Prostate gland (tissue), 2 donors: ENCODE results near the gene CACNA2D1. TPM values are rescaled to one million over a fixed set of nuclear protein-coding genes. Genes with fewer than 3 reads are reported as not detected.

Source experiments
- DNase-seq: peaks from one replicate; pipeline ENCODE4 v3.0.0-alpha.2; 2019; ENCODE audit warnings: low spot score
- H3K27ac ChIP-seq, 2 donors: fragments of 200-600 bp; sonication (generic); 2 replicates each; pipeline ENCODE4 v1.5.1; 2017 to 2019
- H3K27me3 ChIP-seq: fragments of 200-600 bp; sonication (generic); replicated peaks from 2 replicates; pipeline ENCODE4 v1.5.1; 2019; ENCODE audit not compliant: insufficient read depth
- H3K36me3 ChIP-seq, 2 donors: fragments of 200-600 bp; sonication (generic); 1 replicate in 1 of 2; 2 replicates in 1 of 2; pipeline versions ENCODE4 v1.5.1 to v1.8.1; 2017 to 2019
- H3K4me1 ChIP-seq: fragments of 200-600 bp; sonication (generic); replicated peaks from 2 replicates; pipeline ENCODE4 v1.5.1; 2019
- H3K4me3 ChIP-seq, 2 donors: fragments of 200-600 bp; sonication (generic); 2 replicates each; pipeline ENCODE4 v1.5.1; 2017 to 2019
- H3K9me3 ChIP-seq: fragments of 200-600 bp; sonication (generic); 2 replicates; pipeline ENCODE4 v1.5.1; 2017
- POLR2A ChIP-seq: fragments of 450-650 bp; IDR thresholded peaks from one replicate; pipeline ENCODE4 v1.6.1; 2016; ENCODE audit warnings: antibody characterized with exemption, mild to moderate bottlenecking
- POLR2AphosphoS5 ChIP-seq: sonication (generic); formaldehyde crosslinking; IDR thresholded peaks from one replicate; pipeline ENCODE4 v1.6.1; 2017; ENCODE audit warnings: antibody characterized with exemption
- WGBS: methylation state at CpG from one replicate; pipeline ENCODE4 v1.1.5; 2018; 5-methylcytosine and 5-hydroxymethylcytosine counted together
- intact Hi-C: fragments of 100-400 bp; cut with DNase I; formaldehyde crosslinking; loops from one replicate; pipeline ENCODE4 v1.14.2; 2022
- total RNA-seq, 2 donors: library from RNA; depleted of rRNA; stranded (reverse); fragments of >200 nt; gene quantifications; one replicate each; pipeline ENCODE4 v1.1.0, GENCODE V29; 2016
- TF ChIP-seq, protein P1 (sequence below), 4 experiments: fragments of 200-600 bp in 2 of 4; fragments of 450-650 bp in 2 of 4; sonication (generic) in 2 of 4; IDR thresholded peaks; 1 replicate in 3 of 4; 2 replicates in 1 of 4; pipeline ENCODE4 v1.5.1; 2016 to 2019; ENCODE audit warnings: antibody characterized with exemption in 4 of 4, mild to moderate bottlenecking in 2 of 4, moderate library complexity in 2 of 4

Gene CACNA2D1
- total RNA-seq, 2 donors from 2014 or later = 16.9 to 24.4 TPM

DNA sequence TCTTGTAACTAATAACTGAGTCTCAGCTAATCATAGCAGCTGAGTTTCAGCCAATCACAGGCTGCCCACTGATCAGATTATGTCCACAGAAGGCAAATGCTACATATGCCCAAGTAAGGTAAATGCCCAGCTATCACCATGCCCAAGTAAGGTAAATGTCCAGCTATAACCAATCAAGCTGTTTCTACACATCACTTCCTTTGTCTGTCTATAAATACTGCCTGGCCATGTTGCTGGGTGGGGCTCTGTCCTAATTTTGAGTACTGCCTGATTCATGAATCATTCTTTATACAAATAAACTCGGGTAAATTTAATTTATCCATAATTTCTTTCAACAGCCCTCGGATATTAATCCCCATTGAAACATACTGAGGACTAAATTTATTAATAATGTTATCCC lies 312.4 kb downstream of the CACNA2D1 start:
- H3K27ac ChIP-seq = no peak overlapping the region
- intact Hi-C loops = no loop called here
- H3K36me3 ChIP-seq = no peaks in the 10 kb centered on the region
- no peaks in the 10 kb centered on the region for H3K9me3 ChIP-seq
- TF ChIP-seq, protein P1, sequence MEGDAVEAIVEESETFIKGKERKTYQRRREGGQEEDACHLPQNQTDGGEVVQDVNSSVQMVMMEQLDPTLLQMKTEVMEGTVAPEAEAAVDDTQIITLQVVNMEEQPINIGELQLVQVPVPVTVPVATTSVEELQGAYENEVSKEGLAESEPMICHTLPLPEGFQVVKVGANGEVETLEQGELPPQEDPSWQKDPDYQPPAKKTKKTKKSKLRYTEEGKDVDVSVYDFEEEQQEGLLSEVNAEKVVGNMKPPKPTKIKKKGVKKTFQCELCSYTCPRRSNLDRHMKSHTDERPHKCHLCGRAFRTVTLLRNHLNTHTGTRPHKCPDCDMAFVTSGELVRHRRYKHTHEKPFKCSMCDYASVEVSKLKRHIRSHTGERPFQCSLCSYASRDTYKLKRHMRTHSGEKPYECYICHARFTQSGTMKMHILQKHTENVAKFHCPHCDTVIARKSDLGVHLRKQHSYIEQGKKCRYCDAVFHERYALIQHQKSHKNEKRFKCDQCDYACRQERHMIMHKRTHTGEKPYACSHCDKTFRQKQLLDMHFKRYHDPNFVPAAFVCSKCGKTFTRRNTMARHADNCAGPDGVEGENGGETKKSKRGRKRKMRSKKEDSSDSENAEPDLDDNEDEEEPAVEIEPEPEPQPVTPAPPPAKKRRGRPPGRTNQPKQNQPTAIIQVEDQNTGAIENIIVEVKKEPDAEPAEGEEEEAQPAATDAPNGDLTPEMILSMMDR (IDR thresholded peaks at IDR 0.05) = no peak
- TF ChIP-seq POLR2A = no peak
- TF ChIP-seq POLR2AphosphoS5 = no peak
- no peak overlapping the region for H3K4me3 ChIP-seq
- 78% methylated on average over 2 of the region's 2 CpGs for WGBS
- DNase-seq = no peak
- H3K27me3 ChIP-seq = no peaks in the 10 kb centered on the region
- no peaks in the 10 kb centered on the region for H3K4me1 ChIP-seq

DNA sequence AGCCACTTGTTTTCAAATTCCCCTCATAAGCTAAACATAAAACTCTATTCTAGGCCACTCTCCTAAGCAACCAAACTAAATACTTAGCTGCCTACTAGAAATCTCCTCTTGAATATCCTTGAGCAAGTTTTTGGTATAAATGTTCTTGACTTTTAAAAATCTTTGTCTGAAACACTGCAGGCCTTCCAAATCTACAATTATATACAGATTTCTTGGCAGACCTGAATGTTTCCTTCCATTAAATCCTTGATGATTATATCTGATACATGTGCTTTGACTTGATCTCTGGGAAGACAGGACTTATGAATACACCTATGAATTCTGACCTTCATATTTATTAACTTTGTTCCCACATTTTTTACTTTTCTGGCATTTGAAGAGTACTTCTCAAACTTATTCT lies 314.5 kb downstream of the CACNA2D1 start:
- intact Hi-C loops = no loop called here
- Histone ChIP-seq H3K9me3 (no peaks in the 10 kb centered on the region), H3K4me1 (no peaks in the 10 kb centered on the region), H3K36me3 (no peaks in the 10 kb centered on the region), H3K27me3 (no peaks in the 10 kb centered on the region), H3K4me3 (no peak overlapping the region), H3K27ac (no peak overlapping the region)
- DNase-seq = no peak
- TF ChIP-seq POLR2AphosphoS5 (no peak), POLR2A (no peak)
- TF ChIP-seq, protein P1 (IDR thresholded peaks at IDR 0.05) = no peak

DNA sequence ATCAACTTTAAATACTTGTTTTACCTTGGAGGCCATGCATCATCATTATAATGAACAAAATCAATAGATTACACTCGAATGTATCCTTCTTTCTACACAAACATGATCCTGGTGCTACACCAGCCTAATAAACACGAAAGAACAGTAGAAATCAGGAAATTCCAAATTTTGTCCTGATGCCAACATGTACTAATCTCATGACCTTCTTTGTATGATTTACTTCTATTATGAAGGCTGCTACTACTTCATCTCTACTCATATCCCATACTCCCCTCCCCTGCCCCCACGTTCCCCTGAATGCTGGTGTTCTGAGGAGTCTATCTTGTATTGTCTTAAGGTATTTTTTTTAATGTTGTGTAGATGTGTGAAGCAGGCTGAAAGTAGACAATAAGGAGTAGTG lies 315.0 kb downstream of the CACNA2D1 start:
- no peak overlapping the region for H3K27ac ChIP-seq
- intact Hi-C loops = no loop called here

DNA sequence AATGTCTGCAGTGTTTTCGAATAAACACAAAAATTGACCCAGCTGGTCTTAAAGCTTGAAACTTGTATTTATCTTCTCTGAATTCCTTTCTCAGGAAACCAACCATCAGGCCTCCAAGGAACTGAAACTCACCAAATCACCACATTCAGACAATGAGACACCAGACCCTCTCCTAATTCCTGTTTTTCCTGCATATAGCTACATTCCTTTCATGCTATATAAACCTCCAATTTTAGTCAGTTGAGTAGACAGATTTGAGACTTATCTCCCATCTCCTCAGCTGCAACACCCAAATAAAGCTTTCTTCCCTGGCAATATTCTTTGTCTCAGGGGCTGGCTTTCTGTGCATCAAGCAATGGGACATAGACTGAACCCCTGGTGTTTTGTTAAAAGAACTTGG lies 317.0 kb downstream of the CACNA2D1 start:
- intact Hi-C loops = no loop called here
- H3K36me3 ChIP-seq = no peaks in the 10 kb centered on the region
- H3K27me3 ChIP-seq = no peaks in the 10 kb centered on the region
- H3K4me1 ChIP-seq = no peaks in the 10 kb centered on the region
- DNase-seq = no peak
- TF ChIP-seq, protein P1 (IDR thresholded peaks at IDR 0.05) = no peak
- no peak for TF ChIP-seq POLR2AphosphoS5
- no peak for TF ChIP-seq POLR2A
- H3K4me3 ChIP-seq = no peak overlapping the region
- H3K9me3 ChIP-seq = no peaks in the 10 kb centered on the region
- H3K27ac ChIP-seq = no peak overlapping the region
- WGBS = 88% methylated on average over 1 of the region's 1 CpG

More for the DNA sequence above, 315.0 kb downstream of the CACNA2D1 start:
- TF ChIP-seq, protein P1 (IDR thresholded peaks at IDR 0.05) = no peak
- no peak for TF ChIP-seq POLR2A
- TF ChIP-seq POLR2AphosphoS5 = no peak
- Histone ChIP-seq H3K4me1 (no peaks in the 10 kb centered on the region), H3K36me3 (no peaks in the 10 kb centered on the region), H3K4me3 (no peak overlapping the region), H3K27me3 (no peaks in the 10 kb centered on the region), H3K9me3 (no peaks in the 10 kb centered on the region)
- WGBS = 81% methylated on average over 3 of the region's 3 CpGs
- DNase-seq = no peak

DNA sequence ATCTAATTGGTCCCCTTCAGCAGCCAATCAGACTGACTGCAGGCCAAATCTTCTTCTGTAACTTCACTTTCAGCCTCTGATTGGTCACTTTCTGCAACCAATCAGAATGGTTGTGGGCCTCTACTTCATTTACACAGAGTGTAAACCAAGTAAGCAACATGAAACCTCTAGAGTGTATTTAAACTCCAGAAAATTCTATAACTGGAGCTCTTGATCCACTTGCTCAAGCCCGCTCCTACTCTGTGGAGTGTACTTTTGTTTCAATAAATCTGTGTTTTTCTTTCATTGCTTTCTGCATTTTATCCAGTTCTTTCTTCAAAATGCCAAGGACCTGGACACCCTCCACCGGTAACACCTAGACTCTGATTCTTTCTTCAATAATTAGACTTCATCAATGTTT lies 319.1 kb downstream of the CACNA2D1 start:
- H3K4me3 ChIP-seq = no peak overlapping the region

More for the DNA sequence above, 319.1 kb downstream of the CACNA2D1 start:
- DNase-seq = no peak
- TF ChIP-seq POLR2A (no peak), POLR2AphosphoS5 (no peak)
- TF ChIP-seq, protein P1 (IDR thresholded peaks at IDR 0.05) = no peak
- no peaks in the 10 kb centered on the region for H3K4me1 ChIP-seq
- H3K27ac ChIP-seq = no peak overlapping the region
- H3K9me3 ChIP-seq = no peaks in the 10 kb centered on the region
- 96% methylated on average over 2 of the region's 2 CpGs for WGBS
- no peaks in the 10 kb centered on the region for H3K36me3 ChIP-seq
- H3K27me3 ChIP-seq = no peaks in the 10 kb centered on the region
- intact Hi-C loops = no loop called here
